ENCODE data around the gene RGS14.

RGS14 gene

GRCh38 chr5:177371120-177372033 is 13.7 kb downstream of the RGS14 start:
- H3K79me2 ChIP-seq (ENCODE audit: insufficient read depth, low read depth), result no peaks in the 10 kb centered on the region
- no peak overlapping the region for H3K4me2 ChIP-seq
- no peak overlapping the region for H2AFZ ChIP-seq (ENCODE audit: low read depth)
- H3K9ac ChIP-seq, result no peak overlapping the region
- TF ChIP-seq CTCF (conservative IDR thresholded peaks at IDR 0.05; ENCODE audit: low read depth, low read length), result no peak
- peaks cover 16% of the 10 kb centered on the region for H3K4me1 ChIP-seq (ENCODE audit: low read depth, poor library complexity, severe bottlenecking)
- H4K20me1 ChIP-seq (ENCODE audit: insufficient read depth), result no peaks in the 10 kb centered on the region
- no peak overlapping the region for H3K4me3 ChIP-seq (IDR thresholded peaks at IDR 0.05; ENCODE audit: insufficient read depth, low read depth, low read length)
- H3K27me3 ChIP-seq (ENCODE audit: insufficient read depth, low read depth), result no peaks in the 10 kb centered on the region
- no peaks in the 10 kb centered on the region for H3K36me3 ChIP-seq (ENCODE audit: insufficient read depth)
- no peak overlapping the region for H3K27ac ChIP-seq

- H3K4me1 ChIP-seq (ENCODE audit: low read depth, poor library complexity, severe bottlenecking), result peaks cover 16% of the 10 kb centered on the region
- H3K36me3 ChIP-seq (ENCODE audit: insufficient read depth), result no peaks in the 10 kb centered on the region
- H3K27ac ChIP-seq, result no peak overlapping the region
- no peak overlapping the region for H3K9ac ChIP-seq
- TF ChIP-seq CTCF (conservative IDR thresholded peaks at IDR 0.05; ENCODE audit: low read depth, low read length), result no peak
- H3K4me2 ChIP-seq, result no peak overlapping the region
- H4K20me1 ChIP-seq (ENCODE audit: insufficient read depth), result no peaks in the 10 kb centered on the region
- H3K79me2 ChIP-seq (ENCODE audit: insufficient read depth, low read depth), result no peaks in the 10 kb centered on the region
- no peaks in the 10 kb centered on the region for H3K27me3 ChIP-seq (ENCODE audit: insufficient read depth, low read depth)
- H2AFZ ChIP-seq (ENCODE audit: low read depth), result no peak overlapping the region
- H3K4me3 ChIP-seq (IDR thresholded peaks at IDR 0.05; ENCODE audit: insufficient read depth, low read depth, low read length), result no peak overlapping the region
Observed at GRCh38 chr5:177372034-177372896, 14.5 kb downstream of the RGS14 start.

GRCh38 chr5:177372910-177373309 is 15.2 kb downstream of the RGS14 start:
- no peaks in the 10 kb centered on the region for H3K79me2 ChIP-seq (ENCODE audit: insufficient read depth, low read depth)
- H4K20me1 ChIP-seq (ENCODE audit: insufficient read depth), result no peaks in the 10 kb centered on the region
- H2AFZ ChIP-seq (ENCODE audit: low read depth), result no peak overlapping the region
- no peak overlapping the region for H3K4me2 ChIP-seq
- H3K4me1 ChIP-seq (ENCODE audit: low read depth, poor library complexity, severe bottlenecking), result peaks cover 16% of the 10 kb centered on the region
- H3K9ac ChIP-seq, result no peak overlapping the region
- H3K27me3 ChIP-seq (ENCODE audit: insufficient read depth, low read depth), result no peaks in the 10 kb centered on the region
- no peak for TF ChIP-seq CTCF (conservative IDR thresholded peaks at IDR 0.05; ENCODE audit: low read depth, low read length)
- no peak overlapping the region for H3K27ac ChIP-seq
- no peak overlapping the region for H3K4me3 ChIP-seq (IDR thresholded peaks at IDR 0.05; ENCODE audit: insufficient read depth, low read depth, low read length)
- H3K36me3 ChIP-seq (ENCODE audit: insufficient read depth), result no peaks in the 10 kb centered on the region

- no peaks in the 10 kb centered on the region for H4K20me1 ChIP-seq (ENCODE audit: insufficient read depth)
- no peak overlapping the region for H3K4me2 ChIP-seq
- H3K79me2 ChIP-seq (ENCODE audit: insufficient read depth, low read depth), result no peaks in the 10 kb centered on the region
- H3K27me3 ChIP-seq (ENCODE audit: insufficient read depth, low read depth), result no peaks in the 10 kb centered on the region
- no peaks in the 10 kb centered on the region for H3K36me3 ChIP-seq (ENCODE audit: insufficient read depth)
- H3K27ac ChIP-seq, result no peak overlapping the region
- TF ChIP-seq CTCF (conservative IDR thresholded peaks at IDR 0.05; ENCODE audit: low read depth, low read length), result no peak
- no peak overlapping the region for H3K4me3 ChIP-seq (IDR thresholded peaks at IDR 0.05; ENCODE audit: insufficient read depth, low read depth, low read length)
- peaks cover 16% of the 10 kb centered on the region for H3K4me1 ChIP-seq (ENCODE audit: low read depth, poor library complexity, severe bottlenecking)
- no peak overlapping the region for H2AFZ ChIP-seq (ENCODE audit: low read depth)
- no peak overlapping the region for H3K9ac ChIP-seq
Observed at GRCh38 chr5:177373806-177374205, 16.1 kb downstream of the RGS14 start.

All from KMS-11 (cell line).